CD4-positive, alpha-beta T cell (primary cell): ENCODE data around the gene SACS. TPM values are rescaled to one million over a fixed set of nuclear protein-coding genes. Genes with fewer than 3 reads are reported as not detected.

Source experiments
- ATAC-seq: fragments of 200-7000 bp; cut with Tn5 transposase; one replicate; pipeline ENCODE4 v1.10.0; 2022; ENCODE audit warnings: mild to moderate bottlenecking; ENCODE audit not compliant: poor library complexity
- CTCF ChIA-PET: fragments of 350-600 bp; sonication (Branson Sonifier 250); formaldehyde crosslinking; loops from one replicate; lab custom pipeline; 2021; ENCODE audit warnings: antibody characterized with exemption, inconsistent platforms; lab: Charles Lee
- POLR2A ChIA-PET: fragments of 350-600 bp; sonication (Branson Sonifier 250); formaldehyde crosslinking; loops from one replicate; lab custom pipeline; 2021; ENCODE audit warnings: antibody characterized with exemption, inconsistent platforms; lab: Charles Lee
- DNase-seq, 14 experiments: peaks; one replicate each; pipeline ENCODE4 v3.0.0-alpha.2; 2013 to 2020; ENCODE audit warnings: mixed read lengths in 2 of 14
- H3K27ac ChIP-seq, 2 donors: one replicate each; pipeline versions ENCODE4 v1.5.1 to v1.7.0; 2013; ENCODE audit warnings: low read length in 2 of 2, low read depth in 1 of 2, mild to moderate bottlenecking in 1 of 2
- H3K27me3 ChIP-seq, 2 experiments: 1 replicate in 1 of 2; 2 replicates in 1 of 2; pipeline versions ENCODE4 v1.6.1 to v1.7.0; 2013; ENCODE audit warnings: low read length in 2 of 2, control low read depth in 1 of 2, mild to moderate bottlenecking in 1 of 2, moderate library complexity in 1 of 2; ENCODE audit not compliant: insufficient read depth in 2 of 2, control insufficient read depth in 1 of 2
- H3K36me3 ChIP-seq: one replicate; pipeline ENCODE4 v1.6.1; 2013; ENCODE audit warnings: low read length, control low read depth; ENCODE audit not compliant: insufficient read depth
- H3K4me1 ChIP-seq: one replicate; pipeline ENCODE4 v1.6.1; 2013; ENCODE audit warnings: low read length, control low read depth; ENCODE audit not compliant: insufficient read depth
- H3K4me3 ChIP-seq: one replicate; pipeline ENCODE4 v1.5.1; 2013; ENCODE audit warnings: mild to moderate bottlenecking, low read length, moderate library complexity
- H3K9me3 ChIP-seq, 2 experiments: 1 replicate in 1 of 2; 2 replicates in 1 of 2; pipeline versions ENCODE4 v1.6.1 to v1.7.0; 2013; ENCODE audit warnings: low read length in 2 of 2, mild to moderate bottlenecking in 2 of 2, control low read depth in 1 of 2, moderate library complexity in 1 of 2; ENCODE audit not compliant: control insufficient read depth in 1 of 2, insufficient read depth in 1 of 2
- H3K27ac Mint-ChIP-seq: one replicate; pipeline ENCODE4 v1.8.0; 2020; ENCODE audit warnings: mixed read lengths
- H3K27me3 Mint-ChIP-seq: one replicate; pipeline ENCODE4 v1.8.0; 2021; ENCODE audit warnings: mixed read lengths
- H3K36me3 Mint-ChIP-seq: one replicate; pipeline ENCODE4 v1.8.0; 2021; ENCODE audit warnings: low read depth, mixed read lengths
- H3K4me1 Mint-ChIP-seq: one replicate; pipeline ENCODE4 v1.8.0; 2021; ENCODE audit warnings: low read depth, mixed read lengths
- H3K4me3 Mint-ChIP-seq: one replicate; pipeline ENCODE4 v1.8.0; 2020; ENCODE audit warnings: mild to moderate bottlenecking, mixed read lengths
- H3K9me3 Mint-ChIP-seq: one replicate; pipeline ENCODE4 v1.8.0; 2020; ENCODE audit warnings: mixed read lengths
- intact Hi-C, 2 experiments: fragments of 100-400 bp; cut with DNase I in 1 of 2; cut with micrococcal nuclease in 1 of 2; formaldehyde crosslinking; loops; one replicate each; pipeline versions ENCODE4 v1.15.1 to v1.9.0; 2023 to 2025; cut with DNase I, micrococcal nuclease
- polyA plus RNA-seq, 2 donors: library from polyadenylated mRNA; unstranded; fragments of 120-200 nt; gene quantifications; one replicate each; pipeline ENCODE4 v1.2.1, GENCODE V29; 2013
- total RNA-seq, 174 experiments: library from RNA in 2 of 174; stranded (reverse) in 2 of 174; gene quantifications; one replicate each; pipeline ENCODE4 v1.2.3 and lab custom pipeline; 2021 to 2026
- TF ChIP-seq, protein P1 (sequence below): fragments of 200-600 bp; IDR thresholded peaks from one replicate; pipeline ENCODE4 v1.8.0; 2022; ENCODE audit warnings: antibody characterized with exemption, mild to moderate bottlenecking

Gene SACS, protein sequence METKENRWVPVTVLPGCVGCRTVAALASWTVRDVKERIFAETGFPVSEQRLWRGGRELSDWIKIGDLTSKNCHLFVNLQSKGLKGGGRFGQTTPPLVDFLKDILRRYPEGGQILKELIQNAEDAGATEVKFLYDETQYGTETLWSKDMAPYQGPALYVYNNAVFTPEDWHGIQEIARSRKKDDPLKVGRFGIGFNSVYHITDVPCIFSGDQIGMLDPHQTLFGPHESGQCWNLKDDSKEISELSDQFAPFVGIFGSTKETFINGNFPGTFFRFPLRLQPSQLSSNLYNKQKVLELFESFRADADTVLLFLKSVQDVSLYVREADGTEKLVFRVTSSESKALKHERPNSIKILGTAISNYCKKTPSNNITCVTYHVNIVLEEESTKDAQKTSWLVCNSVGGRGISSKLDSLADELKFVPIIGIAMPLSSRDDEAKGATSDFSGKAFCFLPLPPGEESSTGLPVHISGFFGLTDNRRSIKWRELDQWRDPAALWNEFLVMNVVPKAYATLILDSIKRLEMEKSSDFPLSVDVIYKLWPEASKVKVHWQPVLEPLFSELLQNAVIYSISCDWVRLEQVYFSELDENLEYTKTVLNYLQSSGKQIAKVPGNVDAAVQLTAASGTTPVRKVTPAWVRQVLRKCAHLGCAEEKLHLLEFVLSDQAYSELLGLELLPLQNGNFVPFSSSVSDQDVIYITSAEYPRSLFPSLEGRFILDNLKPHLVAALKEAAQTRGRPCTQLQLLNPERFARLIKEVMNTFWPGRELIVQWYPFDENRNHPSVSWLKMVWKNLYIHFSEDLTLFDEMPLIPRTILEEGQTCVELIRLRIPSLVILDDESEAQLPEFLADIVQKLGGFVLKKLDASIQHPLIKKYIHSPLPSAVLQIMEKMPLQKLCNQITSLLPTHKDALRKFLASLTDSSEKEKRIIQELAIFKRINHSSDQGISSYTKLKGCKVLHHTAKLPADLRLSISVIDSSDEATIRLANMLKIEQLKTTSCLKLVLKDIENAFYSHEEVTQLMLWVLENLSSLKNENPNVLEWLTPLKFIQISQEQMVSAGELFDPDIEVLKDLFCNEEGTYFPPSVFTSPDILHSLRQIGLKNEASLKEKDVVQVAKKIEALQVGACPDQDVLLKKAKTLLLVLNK (N-terminal part only)
- total RNA-seq (10 to 100 TPM in 1 of 2 experiments, 1 to 10 TPM in 1; 8.7 to 11.6 TPM), total RNA-seq (lab: John Stamatoyannopoulos, UW) (65.6 to 1,057 (median 235) reads per million in 172 experiments)
- 15.6 TPM for polyA plus RNA-seq (2013, experiment 1 of 2)
- 16.8 TPM for polyA plus RNA-seq (2013, experiment 2 of 2)

DNA sequence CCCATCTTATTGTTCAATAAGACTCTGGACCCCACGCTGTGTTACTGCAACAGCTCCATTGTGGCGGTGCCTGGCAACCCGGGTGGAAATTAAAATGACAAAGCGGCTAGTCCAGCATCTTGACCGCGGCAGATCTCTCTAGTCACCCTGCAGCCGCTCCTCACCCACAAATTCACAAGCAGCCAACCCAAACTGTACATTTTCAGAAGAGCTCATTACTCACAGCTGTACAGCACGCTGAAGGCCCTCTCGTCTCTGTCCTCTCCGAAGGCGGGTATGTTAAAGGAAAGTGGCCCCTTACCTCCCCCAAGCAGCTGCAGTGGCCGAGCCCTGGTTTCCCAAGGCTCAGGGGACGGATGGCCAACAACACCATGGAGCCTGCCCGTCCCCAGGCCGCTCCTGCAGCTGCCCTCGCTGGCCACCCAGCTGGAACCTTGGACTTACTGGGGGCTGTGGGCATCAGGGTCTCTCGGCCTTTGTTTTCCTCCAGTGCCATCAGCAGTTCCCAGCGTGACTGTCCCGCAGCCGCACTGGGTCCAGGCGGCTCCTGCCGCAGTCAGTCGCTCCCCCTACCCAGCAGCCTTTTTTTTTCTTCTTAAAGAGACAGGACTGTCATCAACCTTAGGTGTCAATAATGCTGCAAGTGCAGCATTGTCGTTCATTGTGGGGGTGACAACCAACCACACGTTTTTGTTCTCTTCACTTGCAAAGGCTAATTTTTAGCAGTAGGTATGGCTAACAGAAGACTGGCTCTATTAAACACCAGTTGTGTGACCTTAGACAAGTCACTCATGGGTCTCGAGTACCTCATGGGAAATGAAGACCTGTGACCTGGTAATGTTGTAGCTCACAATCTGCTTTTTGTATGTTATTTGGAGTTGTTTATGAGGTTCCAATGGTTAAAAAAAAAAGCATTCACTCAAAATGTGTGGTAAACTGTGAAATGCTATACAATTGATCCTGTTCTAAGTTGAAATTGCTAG, at the start of gene SACS:
Gene SACS (minus strand): TSS at position 532 of the 983 bp plus-strand sequence. CDS start 22,463 bp downstream, outside the sequence.
- no peak for DNase-seq
- ChIA-PET CTCF (no interaction called here), POLR2A (interaction anchor here (0.8 kb wide), 1 partner anchor 11 kb away, joined by 3 read pairs; no protein-coding TSS in a partner anchor)
- Histone ChIP-seq H3K27me3 (peaks cover 26 to 40% of the 10 kb centered on the region in 2 experiments), H3K9me3 (peaks cover 0 to 5% of the 10 kb centered on the region in 2 experiments), H3K27ac (no peak within 1 kb of the TSS), H3K4me1 (no peaks in the 10 kb centered on the region), H3K4me3 (no peak within 1 kb of the TSS), H3K36me3 (no peaks in the 10 kb centered on the region)
- TF ChIP-seq, protein P1, sequence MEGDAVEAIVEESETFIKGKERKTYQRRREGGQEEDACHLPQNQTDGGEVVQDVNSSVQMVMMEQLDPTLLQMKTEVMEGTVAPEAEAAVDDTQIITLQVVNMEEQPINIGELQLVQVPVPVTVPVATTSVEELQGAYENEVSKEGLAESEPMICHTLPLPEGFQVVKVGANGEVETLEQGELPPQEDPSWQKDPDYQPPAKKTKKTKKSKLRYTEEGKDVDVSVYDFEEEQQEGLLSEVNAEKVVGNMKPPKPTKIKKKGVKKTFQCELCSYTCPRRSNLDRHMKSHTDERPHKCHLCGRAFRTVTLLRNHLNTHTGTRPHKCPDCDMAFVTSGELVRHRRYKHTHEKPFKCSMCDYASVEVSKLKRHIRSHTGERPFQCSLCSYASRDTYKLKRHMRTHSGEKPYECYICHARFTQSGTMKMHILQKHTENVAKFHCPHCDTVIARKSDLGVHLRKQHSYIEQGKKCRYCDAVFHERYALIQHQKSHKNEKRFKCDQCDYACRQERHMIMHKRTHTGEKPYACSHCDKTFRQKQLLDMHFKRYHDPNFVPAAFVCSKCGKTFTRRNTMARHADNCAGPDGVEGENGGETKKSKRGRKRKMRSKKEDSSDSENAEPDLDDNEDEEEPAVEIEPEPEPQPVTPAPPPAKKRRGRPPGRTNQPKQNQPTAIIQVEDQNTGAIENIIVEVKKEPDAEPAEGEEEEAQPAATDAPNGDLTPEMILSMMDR = no peak
- no peak within 1 kb of the TSS for H3K27ac Mint-ChIP-seq
- peaks cover 46% of the 10 kb centered on the region for H3K27me3 Mint-ChIP-seq
- H3K4me1 Mint-ChIP-seq = peaks cover 13% of the 10 kb centered on the region
- no peak within 1 kb of the TSS for H3K4me3 Mint-ChIP-seq
- intact Hi-C loops = no loop called here
- H3K36me3 Mint-ChIP-seq = no peaks in the 10 kb centered on the region
- no peaks in the 10 kb centered on the region for H3K9me3 Mint-ChIP-seq
- ATAC-seq = no peak

DNA sequence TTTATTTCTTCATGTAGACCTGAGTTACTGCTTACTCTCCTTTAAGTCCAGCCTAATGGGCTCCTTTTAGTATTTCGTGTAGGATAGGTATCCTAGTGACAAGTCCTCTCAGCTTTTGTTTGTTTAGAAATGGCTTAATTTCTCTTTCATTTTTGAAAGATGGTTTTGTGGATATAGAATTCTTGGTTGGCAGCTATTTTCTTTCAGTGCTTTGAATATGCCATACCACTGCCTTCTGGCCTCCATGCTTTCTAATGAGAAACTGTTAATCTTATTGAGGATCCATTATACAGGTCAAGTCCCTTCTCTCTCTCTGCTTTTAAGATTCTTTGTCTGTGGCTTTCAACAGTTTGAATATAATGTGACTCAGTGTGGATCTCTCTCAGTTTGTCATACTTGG, 46.8 kb upstream of the SACS start:
- POLR2A ChIA-PET = no interaction called here
- Mint-ChIP-seq H3K27ac (no peak overlapping the region), H3K4me3 (no peak overlapping the region), H3K27me3 (peaks cover 13% of the 10 kb centered on the region), H3K36me3 (peaks cover 4% of the 10 kb centered on the region), H3K9me3 (peaks cover 7% of the 10 kb centered on the region), H3K4me1 (no peaks in the 10 kb centered on the region)
- intact Hi-C loops = no loop called here
- Histone ChIP-seq H3K36me3 (no peaks in the 10 kb centered on the region), H3K27me3 (peaks cover 0 to 4% of the 10 kb centered on the region in 2 experiments), H3K27ac (no peak overlapping the region), H3K9me3 (peaks cover 5 to 16% of the 10 kb centered on the region in 2 experiments), H3K4me1 (no peaks in the 10 kb centered on the region), H3K4me3 (no peak overlapping the region)
- DNase-seq (no peak), ATAC-seq (no peak)
- CTCF ChIA-PET = interaction anchor here (1.3 kb wide), 1 partner anchor 14 kb away, joined by 4 read pairs; no protein-coding TSS in a partner anchor
- TF ChIP-seq, protein P1 = no peak
